A549 (cell line): Measurements from ENCODE around the gene ACKR2. TPM values are rescaled to one million over a fixed set of nuclear protein-coding genes. Genes with fewer than 3 reads are reported as not detected.

ENCODE experiments used
- ATAC-seq, 2 experiments: fragments of 200-7000 bp in 1 of 2; fragments of >200 bp in 1 of 2; cut with Nextera tagmentation in 1 of 2; cut with Tn5 transposase in 1 of 2; 3 replicates each; pipeline versions ENCODE4 v1.8.0 to v1.9.1; 2018 to 2020; ENCODE audit warnings: mild to moderate bottlenecking in 1 of 2, moderate library complexity in 1 of 2
- CTCF ChIA-PET: fragments of 300-600 bp; sonication (Branson Sonifier 250); formaldehyde crosslinking; extraction: SDS; loops from one replicate; lab custom pipeline; 2021; ENCODE audit warnings: antibody characterized with exemption, inconsistent platforms; lab: Yijun Ruan, JAX
- POLR2A ChIA-PET: fragments of 350-600 bp; formaldehyde crosslinking; extraction: SDS; loops from one replicate; lab custom pipeline; 2021; ENCODE audit warnings: antibody characterized with exemption, inconsistent platforms; lab: Yijun Ruan, JAX
- DNase-seq, 2 experiments: peaks; one replicate each; pipeline versions ENCODE4 v3.0.0 to v3.0.0-alpha.2; 2011 to 2016; ENCODE audit warnings: low read depth in 1 of 2, low spot score in 1 of 2
- FAIRE-seq: peaks from 2 replicates; lab custom pipeline; 2011; peaks lifted over from hg19 to GRCh38; lab: Jason Lieb, UNC
- H3K27ac ChIP-seq, 2 experiments: fragments of >200 bp; sonication (Bioruptor Twin); formaldehyde crosslinking; 3 replicates each; pipeline ENCODE4 v1.5.1; 2016 to 2017
- H3K4me1 ChIP-seq: fragments of >200 bp; sonication (Bioruptor Twin); formaldehyde crosslinking; 3 replicates; pipeline ENCODE4 v1.6.1; 2016
- H3K4me2 ChIP-seq: fragments of >200 bp; sonication (Bioruptor Twin); formaldehyde crosslinking; 3 replicates; pipeline ENCODE4 v1.6.1; 2016
- H3K4me3 ChIP-seq: fragments of >200 bp; sonication (Bioruptor Twin); formaldehyde crosslinking; 3 replicates; pipeline ENCODE4 v1.5.1; 2016
- H3K9me3 ChIP-seq: fragments of >200 bp; sonication (Bioruptor Twin); formaldehyde crosslinking; 3 replicates; pipeline ENCODE4 v1.6.1; 2016
- CBX8 ChIP-seq: fragments of 200-600 bp; sonication (generic); IDR thresholded peaks from 2 replicates; pipeline ENCODE4 v1.6.1; 2016
- CHD4 ChIP-seq: fragments of 200-600 bp; sonication (generic); IDR thresholded peaks from 2 replicates; pipeline ENCODE4 v1.6.1; 2016; ENCODE audit warnings: antibody characterized with exemption, mild to moderate bottlenecking, borderline replicate concordance
- CTCF ChIP-seq: fragments of >200 bp; sonication (Bioruptor Twin); formaldehyde crosslinking; IDR thresholded peaks from 3 replicates; pipeline ENCODE4 v1.5.1; 2016
- ESRRA ChIP-seq: fragments of 150-350 bp; IDR thresholded peaks from 2 replicates; pipeline ENCODE4 v1.6.1; 2014; ENCODE audit warnings: mild to moderate bottlenecking, low read length, borderline replicate concordance
- FOSL2 ChIP-seq, 2 experiments: fragments of 450-650 bp in 1 of 2; fragments of >200 bp in 1 of 2; sonication (Bioruptor Twin) in 1 of 2; formaldehyde crosslinking; IDR thresholded peaks; 2 replicates each; pipeline versions ENCODE4 v1.5.0 to v1.6.1; 2016 to 2020; ENCODE audit warnings: mild to moderate bottlenecking in 1 of 2, moderate library complexity in 1 of 2
- HDAC2 ChIP-seq: fragments of 200-600 bp; sonication (generic); IDR thresholded peaks from 2 replicates; pipeline ENCODE4 v1.6.1; 2016
- HEYL ChIP-seq: fragments of 250-450 bp; sonication (Bioruptor Pico); IDR thresholded peaks from 2 replicates; pipeline ENCODE4 v1.8.0; 2021; ENCODE audit warnings: mild to moderate bottlenecking, moderate library complexity
- JUN ChIP-seq, 2 experiments: fragments of >200 bp; sonication (Bioruptor Twin); formaldehyde crosslinking; IDR thresholded peaks; 2 replicates in 1 of 2; 3 replicates in 1 of 2; pipeline ENCODE4 v1.6.1; 2016 to 2017
- KDM1A ChIP-seq: fragments of 200-600 bp; sonication (generic); IDR thresholded peaks from 2 replicates; pipeline ENCODE4 v1.6.1; 2016; ENCODE audit warnings: low read depth, mild to moderate bottlenecking
- KDM5A ChIP-seq: fragments of 200-600 bp; sonication (generic); IDR thresholded peaks from 2 replicates; pipeline ENCODE4 v1.6.1; 2016; ENCODE audit warnings: antibody characterized with exemption, mild to moderate bottlenecking
- MAFK ChIP-seq: fragments of 450-650 bp; IDR thresholded peaks from 2 replicates; pipeline ENCODE4 v1.6.1; 2014; ENCODE audit not compliant: partially characterized antibody
- MAX ChIP-seq: IDR thresholded peaks from 2 replicates; pipeline ENCODE4 v1.6.1; 2012
- NR3C1 ChIP-seq: fragments of >200 bp; sonication (Bioruptor Twin); formaldehyde crosslinking; IDR thresholded peaks from 3 replicates; pipeline ENCODE4 v1.6.1; 2017
- PBX3 ChIP-seq: IDR thresholded peaks from 2 replicates; pipeline ENCODE4 v1.6.1; 2012
- POLR2AphosphoS2 ChIP-seq: conservative IDR thresholded peaks from 2 replicates; pipeline ENCODE4 v1.6.1; 2012; ENCODE audit warnings: low read length, improper control_type of control experiment, inconsistent platforms
- RAD21 ChIP-seq, 2 experiments: fragments of >200 bp in 1 of 2; sonication (Bioruptor Twin) in 1 of 2; formaldehyde crosslinking in 1 of 2; IDR thresholded peaks in 1 of 2; conservative IDR thresholded peaks in 1 of 2; 2 replicates in 1 of 2; 3 replicates in 1 of 2; pipeline ENCODE4 v1.6.1; 2012 to 2018; ENCODE audit warnings: inconsistent platforms in 1 of 2
- SMC3 ChIP-seq: fragments of >200 bp; sonication (Bioruptor Twin); formaldehyde crosslinking; IDR thresholded peaks from 3 replicates; pipeline ENCODE4 v1.6.1; 2018; ENCODE audit warnings: inconsistent platforms
- SREBF2 ChIP-seq: fragments of 450-650 bp; IDR thresholded peaks from 2 replicates; pipeline ENCODE4 v1.6.1; 2014; ENCODE audit warnings: mild to moderate bottlenecking, moderate library complexity
- TP53 ChIP-seq: fragments of 250-450 bp; sonication (Bioruptor Pico); IDR thresholded peaks from 2 replicates; pipeline ENCODE4 v1.5.0; 2021; ENCODE audit warnings: mild to moderate bottlenecking, moderate library complexity
- USF2 ChIP-seq: fragments of 450-650 bp; IDR thresholded peaks from 2 replicates; pipeline ENCODE4 v1.6.1; 2014; ENCODE audit warnings: antibody characterized with exemption
- ZC3H11A ChIP-seq: fragments of 450-650 bp; IDR thresholded peaks from 2 replicates; pipeline ENCODE4 v1.6.1; 2014; ENCODE audit warnings: antibody characterized with exemption, mild to moderate bottlenecking
- ZNF302 ChIP-seq: fragments of 250-450 bp; sonication (Bioruptor Pico); IDR thresholded peaks from 2 replicates; pipeline ENCODE4 v1.9.0; 2021; ENCODE audit warnings: inconsistent platforms, mild to moderate bottlenecking, moderate library complexity
- WGBS: methylation state at CpG from one replicate; pipeline ENCODE4 v1.1.6; 2017; ENCODE audit errors: missing lambda C conversion rate; 5-methylcytosine and 5-hydroxymethylcytosine counted together
- polyA plus RNA-seq, 4 experiments: library from polyadenylated mRNA; depleted of rRNA in 3 of 4; stranded (reverse); fragments of >200 nt; fragmentation: RNase III in 1 of 4; extraction: RNeasy Plus Mini Kit Qiagen cat#74134 plus additional on column Dnase treatment in 1 of 4; gene quantifications; 2 replicates in 3 of 4; 3 replicates in 1 of 4; pipeline ENCODE4 v1.2.3, GENCODE V29; 2011 to 2017
- TF ChIP-seq, protein P1 (sequence below): fragments of >200 bp; sonication (Bioruptor Twin); formaldehyde crosslinking; IDR thresholded peaks from 2 replicates; pipeline ENCODE4 v1.6.1; 2016
- TF ChIP-seq, protein P2 (sequence below): fragments of 250-450 bp; sonication (Bioruptor Pico); IDR thresholded peaks from 2 replicates; pipeline ENCODE4 v1.5.0; 2021; ENCODE audit warnings: mild to moderate bottlenecking, moderate library complexity, borderline replicate concordance

Gene ACKR2
- polyA plus RNA-seq, 2 of the 4 experiments (the other 2 are of a cell fraction): 0.06 TPM; not detected in 1

- POLR2A ChIA-PET: no interaction called here
- no peaks in the 10 kb centered on the region for H3K9me3 ChIP-seq
- WGBS: 58% methylated on average over 11 of the region's 11 CpGs
- H3K4me3 ChIP-seq: no peak overlapping the region
- TF ChIP-seq CTCF (peak; percentile 65), SMC3 (peak; percentile 57; the same call in 2 of the 3 replicates), ESRRA (no peak), ZC3H11A (no peak), FOSL2 (IDR thresholded peaks at IDR 0.05) (no peak), FOSL2 (CRISPR knock-in tag; IDR thresholded peaks at IDR 0.05) (no peak), RAD21 (conservative IDR thresholded peaks at IDR 0.05 in 1 of 2, IDR thresholded peaks at IDR 0.05 in 1 of 2) (peak; percentile 53 to 56)
- peak; percentile 78 to 91; a peak in 5 of 6 replicates for ATAC-seq
- H3K27ac ChIP-seq: no peak overlapping the region
- DNase-seq: peak; percentile 64 to 67
- no peak overlapping the region for H3K4me2 ChIP-seq
- H3K4me1 ChIP-seq: no peaks in the 10 kb centered on the region
- CTCF ChIA-PET: interaction anchor here (0.6 to 3.2 kb wide), 18 partner anchors 9 to 1454 kb away, joined by 3 to 25 read pairs (median 4); no protein-coding TSS in a partner anchor
- no peak for FAIRE-seq
Observed at GRCh38 chr3:42780892-42781700, 28.1 kb upstream of the ACKR2 start.

- ATAC-seq: no peak
- Histone ChIP-seq H3K9me3 (no peaks in the 10 kb centered on the region), H3K27ac (no peak overlapping the region), H3K4me3 (no peak overlapping the region), H3K4me2 (no peak overlapping the region), H3K4me1 (no peaks in the 10 kb centered on the region)
- CTCF ChIA-PET: no interaction called here
- FAIRE-seq: no peak
- TF ChIP-seq HEYL (no peak), KDM1A (no peak), CBX8 (no peak), PBX3 (no peak), ESRRA (no peak), SREBF2 (no peak), NR3C1 (no peak), POLR2AphosphoS2 (no peak), JUN (IDR thresholded peaks at IDR 0.05) (no peak), HDAC2 (no peak), CHD4 (no peak), USF2 (no peak), ZNF302 (CRISPR knock-in tag) (no peak), MAFK (no peak), KDM5A (no peak), MAX (no peak), SMC3 (no peak), TP53 (CRISPR knock-in tag) (no peak)
- TF ChIP-seq, protein P1, sequence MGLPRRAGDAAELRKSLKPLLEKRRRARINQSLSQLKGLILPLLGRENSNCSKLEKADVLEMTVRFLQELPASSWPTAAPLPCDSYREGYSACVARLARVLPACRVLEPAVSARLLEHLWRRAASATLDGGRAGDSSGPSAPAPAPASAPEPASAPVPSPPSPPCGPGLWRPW: no peak
- TF ChIP-seq, protein P2, sequence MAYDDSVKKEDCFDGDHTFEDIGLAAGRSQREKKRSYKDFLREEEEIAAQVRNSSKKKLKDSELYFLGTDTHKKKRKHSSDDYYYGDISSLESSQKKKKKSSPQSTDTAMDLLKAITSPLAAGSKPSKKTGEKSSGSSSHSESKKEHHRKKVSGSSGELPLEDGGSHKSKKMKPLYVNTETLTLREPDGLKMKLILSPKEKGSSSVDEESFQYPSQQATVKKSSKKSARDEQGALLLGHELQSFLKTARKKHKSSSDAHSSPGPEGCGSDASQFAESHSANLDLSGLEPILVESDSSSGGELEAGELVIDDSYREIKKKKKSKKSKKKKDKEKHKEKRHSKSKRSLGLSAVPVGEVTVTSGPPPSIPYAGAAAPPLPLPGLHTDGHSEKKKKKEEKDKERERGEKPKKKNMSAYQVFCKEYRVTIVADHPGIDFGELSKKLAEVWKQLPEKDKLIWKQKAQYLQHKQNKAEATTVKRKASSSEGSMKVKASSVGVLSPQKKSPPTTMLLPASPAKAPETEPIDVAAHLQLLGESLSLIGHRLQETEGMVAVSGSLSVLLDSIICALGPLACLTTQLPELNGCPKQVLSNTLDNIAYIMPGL (CRISPR knock-in tag): no peak
- 87% methylated on average over 1 of the region's 1 CpG for WGBS
- no peak for DNase-seq
- POLR2A ChIA-PET: no interaction called here
Observed at GRCh38 chr3:42786212-42786611, 23.0 kb upstream of the ACKR2 start.
